Hepatocyte (in vitro differentiated cells): ENCODE measurements around the gene BST2. TPM values are rescaled to one million over a fixed set of nuclear protein-coding genes. Genes with fewer than 3 reads are reported as not detected.

ENCODE experiments used
- DNase-seq: peaks from one replicate; pipeline ENCODE4 v3.0.0-alpha.2; 2016; ENCODE audit warnings: low spot score
- H2AFZ ChIP-seq: fragments of 200-600 bp; sonication (generic); 2 replicates; pipeline ENCODE4 v1.6.0; 2016; ENCODE audit warnings: antibody characterized with exemption, mild to moderate bottlenecking
- H3K27ac ChIP-seq: fragments of 200-600 bp; sonication (generic); 2 replicates; pipeline ENCODE4 v1.5.1; 2016; ENCODE audit warnings: mild to moderate bottlenecking
- H3K27me3 ChIP-seq: fragments of 200-600 bp; sonication (generic); 2 replicates; pipeline ENCODE4 v1.6.1; 2016
- H3K36me3 ChIP-seq: fragments of 200-600 bp; sonication (generic); replicated peaks from 2 replicates; pipeline ENCODE4 v1.5.1; 2016; ENCODE audit warnings: low read depth; ENCODE audit not compliant: insufficient read depth
- H3K4me1 ChIP-seq: fragments of 200-600 bp; sonication (generic); 2 replicates; pipeline ENCODE4 v1.5.1; 2016; ENCODE audit warnings: mild to moderate bottlenecking, moderate library complexity; ENCODE audit not compliant: insufficient read depth
- H3K4me2 ChIP-seq: fragments of 200-600 bp; sonication (generic); 2 replicates; pipeline ENCODE4 v1.6.0; 2016
- H3K4me3 ChIP-seq: fragments of 200-600 bp; sonication (generic); 2 replicates; pipeline ENCODE4 v1.5.1; 2016; ENCODE audit warnings: mild to moderate bottlenecking
- H3K79me2 ChIP-seq: fragments of 200-600 bp; sonication (generic); 2 replicates; pipeline ENCODE4 v1.6.0; 2017; ENCODE audit warnings: mild to moderate bottlenecking
- H3K9me2 ChIP-seq: fragments of 200-600 bp; sonication (generic); replicated peaks from 2 replicates; pipeline ENCODE4 v1.6.0; 2017; ENCODE audit warnings: mild to moderate bottlenecking; ENCODE audit not compliant: insufficient read depth
- H3K9me3 ChIP-seq: fragments of 200-600 bp; sonication (generic); 2 replicates; pipeline ENCODE4 v1.5.1; 2016; ENCODE audit warnings: low read depth, mild to moderate bottlenecking
- H4K20me1 ChIP-seq: fragments of 200-600 bp; sonication (generic); 2 replicates; pipeline ENCODE4 v1.6.0; 2016; ENCODE audit warnings: mild to moderate bottlenecking; ENCODE audit not compliant: insufficient read depth, poor library complexity, severe bottlenecking
- EZH2 ChIP-seq: fragments of 200-600 bp; sonication (generic); IDR thresholded peaks from 2 replicates; pipeline ENCODE4 v1.6.1; 2016; ENCODE audit warnings: antibody characterized with exemption, mild to moderate bottlenecking, borderline replicate concordance
- EZH2phosphoT487 ChIP-seq: fragments of 200-600 bp; sonication (generic); IDR thresholded peaks from one replicate; pipeline ENCODE4 v1.6.1; 2018; ENCODE audit warnings: antibody characterized with exemption, mild to moderate bottlenecking, low read depth, moderate library complexity; ENCODE audit not compliant: unreplicated experiment, severe bottlenecking
- WGBS: methylation state at CpG from one replicate; pipeline ENCODE4 v1.1.6; 2016; ENCODE audit warnings: low lambda C conversion rate; ENCODE audit errors: missing lambda C conversion rate; 5-methylcytosine and 5-hydroxymethylcytosine counted together
- polyA plus RNA-seq: library from polyadenylated mRNA; unstranded; fragments of >200 nt; fragmentation: Nextera tagmentation; extraction: Ambion mirVana; gene quantifications from 2 replicates; pipeline ENCODE4 v1.2.1, GENCODE V29; 2016
- total RNA-seq: library from RNA; depleted of rRNA; stranded (reverse); fragments of >200 nt; gene quantifications from 2 replicates; pipeline ENCODE4 v1.2.3, GENCODE V29; 2014
- TF ChIP-seq, protein P1 (sequence below): fragments of 200-600 bp; sonication (generic); IDR thresholded peaks from 2 replicates; pipeline ENCODE4 v1.5.1; 2016; ENCODE audit warnings: antibody characterized with exemption, mild to moderate bottlenecking; ENCODE audit not compliant: poor library complexity

Gene BST2
- total and polyA plus RNA-seq, 2 experiments from 2014 or later: 43.2 to 129 TPM

DNA sequence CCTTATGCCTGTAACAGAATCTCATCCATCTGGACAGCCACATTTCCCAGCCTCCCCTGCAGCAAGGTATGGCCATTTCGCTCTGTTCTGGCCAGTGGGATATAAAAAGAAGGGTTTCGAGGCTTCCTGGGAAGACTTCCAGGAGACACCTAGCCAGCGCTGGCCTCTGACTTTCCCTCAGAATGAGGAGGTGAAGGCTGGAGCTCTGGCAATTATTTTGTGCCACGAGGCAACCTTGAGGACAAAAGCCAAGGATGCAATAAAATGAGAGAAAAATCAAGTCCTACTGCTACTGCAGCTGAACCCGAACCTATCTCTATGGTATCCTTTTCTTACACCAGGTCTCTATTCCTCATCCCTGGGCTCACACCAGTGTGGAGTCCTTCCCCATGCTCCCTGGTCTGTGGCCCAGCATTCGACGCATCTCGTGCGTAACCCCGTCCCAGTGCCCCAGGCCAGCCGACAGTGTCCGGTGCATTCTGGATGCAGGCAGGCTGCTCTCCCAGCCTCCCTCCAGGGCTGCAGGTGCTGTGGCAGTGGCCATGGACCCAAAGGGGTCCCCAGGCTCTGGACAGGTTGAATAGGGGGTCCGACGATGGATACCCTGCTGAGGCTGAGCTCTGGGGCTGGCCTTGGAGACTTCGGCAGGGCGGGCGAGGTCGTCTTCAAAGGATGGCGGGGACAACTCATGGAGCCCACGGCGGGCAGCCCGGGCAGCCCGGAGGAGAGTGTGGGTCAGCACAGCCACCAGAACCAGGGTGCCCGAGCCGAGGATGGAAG lies 30.9 kb upstream of the BST2 start:
- H3K4me2 ChIP-seq: no peak overlapping the region
- H3K9me3 ChIP-seq: no peaks in the 10 kb centered on the region
- no peaks in the 10 kb centered on the region for H3K27me3 ChIP-seq
- no peak overlapping the region for H2AFZ ChIP-seq
- TF ChIP-seq EZH2phosphoT487: no peak
- TF ChIP-seq, protein P1, sequence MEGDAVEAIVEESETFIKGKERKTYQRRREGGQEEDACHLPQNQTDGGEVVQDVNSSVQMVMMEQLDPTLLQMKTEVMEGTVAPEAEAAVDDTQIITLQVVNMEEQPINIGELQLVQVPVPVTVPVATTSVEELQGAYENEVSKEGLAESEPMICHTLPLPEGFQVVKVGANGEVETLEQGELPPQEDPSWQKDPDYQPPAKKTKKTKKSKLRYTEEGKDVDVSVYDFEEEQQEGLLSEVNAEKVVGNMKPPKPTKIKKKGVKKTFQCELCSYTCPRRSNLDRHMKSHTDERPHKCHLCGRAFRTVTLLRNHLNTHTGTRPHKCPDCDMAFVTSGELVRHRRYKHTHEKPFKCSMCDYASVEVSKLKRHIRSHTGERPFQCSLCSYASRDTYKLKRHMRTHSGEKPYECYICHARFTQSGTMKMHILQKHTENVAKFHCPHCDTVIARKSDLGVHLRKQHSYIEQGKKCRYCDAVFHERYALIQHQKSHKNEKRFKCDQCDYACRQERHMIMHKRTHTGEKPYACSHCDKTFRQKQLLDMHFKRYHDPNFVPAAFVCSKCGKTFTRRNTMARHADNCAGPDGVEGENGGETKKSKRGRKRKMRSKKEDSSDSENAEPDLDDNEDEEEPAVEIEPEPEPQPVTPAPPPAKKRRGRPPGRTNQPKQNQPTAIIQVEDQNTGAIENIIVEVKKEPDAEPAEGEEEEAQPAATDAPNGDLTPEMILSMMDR: no peak
- TF ChIP-seq EZH2: no peak
- H3K4me1 ChIP-seq: no peaks in the 10 kb centered on the region
- H3K4me3 ChIP-seq: no peak overlapping the region
- no peaks in the 10 kb centered on the region for H4K20me1 ChIP-seq
- H3K9me2 ChIP-seq: no peaks in the 10 kb centered on the region
- DNase-seq: no peak
- over 99% methylated on average over 22 of the region's 25 CpGs for WGBS
- no peaks in the 10 kb centered on the region for H3K36me3 ChIP-seq
- no peak overlapping the region for H3K27ac ChIP-seq
- no peaks in the 10 kb centered on the region for H3K79me2 ChIP-seq

DNA sequence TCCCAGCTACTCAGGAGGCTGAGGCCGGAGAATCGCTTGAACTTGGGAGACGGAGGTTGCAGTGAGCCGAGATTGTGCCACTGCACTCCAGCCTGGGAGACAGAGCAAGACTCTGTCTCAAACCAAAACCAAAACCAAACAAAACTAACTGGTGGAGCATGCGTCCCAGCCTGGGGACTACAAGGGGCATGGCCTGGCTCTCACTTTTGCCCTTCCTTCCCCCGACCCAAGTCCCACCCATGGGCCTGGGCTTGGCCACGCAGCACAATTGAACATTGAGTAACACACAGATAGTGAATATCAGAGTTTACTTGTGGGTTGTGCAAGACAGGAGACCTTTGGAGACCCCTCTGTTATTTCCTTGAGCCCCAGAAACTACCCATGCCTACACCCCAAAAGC lies 29.8 kb upstream of the BST2 start:
- H3K9me2 ChIP-seq: no peaks in the 10 kb centered on the region
- 84% methylated on average over 7 of the region's 7 CpGs for WGBS
- no peak overlapping the region for H3K4me2 ChIP-seq
- TF ChIP-seq EZH2phosphoT487 (no peak), EZH2 (no peak)
- TF ChIP-seq, protein P1: no peak
- no peaks in the 10 kb centered on the region for H3K79me2 ChIP-seq
- no peaks in the 10 kb centered on the region for H3K4me1 ChIP-seq
- no peak overlapping the region for H3K4me3 ChIP-seq
- no peak overlapping the region for H2AFZ ChIP-seq
- no peaks in the 10 kb centered on the region for H4K20me1 ChIP-seq
- H3K27me3 ChIP-seq: no peaks in the 10 kb centered on the region
- no peaks in the 10 kb centered on the region for H3K36me3 ChIP-seq
- no peak for DNase-seq
- H3K27ac ChIP-seq: no peak overlapping the region
- H3K9me3 ChIP-seq: no peaks in the 10 kb centered on the region

DNA sequence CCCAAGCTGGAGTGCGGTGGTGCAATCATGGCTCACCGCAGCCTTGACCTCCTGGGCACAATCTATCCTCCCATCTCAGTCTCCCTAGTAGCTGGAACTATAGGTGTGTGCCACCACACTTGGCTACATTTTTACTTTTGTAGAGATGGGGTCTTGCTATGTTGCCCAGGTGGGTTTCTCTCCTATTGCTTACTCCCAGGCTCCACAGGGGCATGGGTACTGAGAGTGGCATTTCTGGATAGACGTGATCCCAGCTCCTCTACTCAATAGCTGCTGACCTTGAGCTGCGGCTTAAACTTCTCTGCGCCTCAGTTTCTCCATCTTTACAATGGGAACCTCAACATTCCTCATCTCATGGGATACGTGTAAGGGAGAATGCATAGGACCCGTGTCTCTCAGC lies 26.0 kb upstream of the BST2 start:
- Histone ChIP-seq H3K36me3 (no peaks in the 10 kb centered on the region), H3K9me3 (no peaks in the 10 kb centered on the region), H3K27me3 (no peaks in the 10 kb centered on the region), H2AFZ (no peak overlapping the region), H3K27ac (no peak overlapping the region), H3K4me1 (no peaks in the 10 kb centered on the region), H3K4me2 (no peak overlapping the region), H3K79me2 (no peaks in the 10 kb centered on the region), H4K20me1 (no peaks in the 10 kb centered on the region), H3K4me3 (no peak overlapping the region), H3K9me2 (no peaks in the 10 kb centered on the region)
- DNase-seq: no peak
- WGBS: 95% methylated on average over 7 of the region's 7 CpGs
- no peak for TF ChIP-seq EZH2
- no peak for TF ChIP-seq EZH2phosphoT487
- TF ChIP-seq, protein P1: no peak
